Neural progenitor cell (in vitro differentiated cells): ENCODE results near the gene ISLR. TPM values are rescaled to one million over a fixed set of nuclear protein-coding genes. Genes with fewer than 3 reads are reported as not detected.

ENCODE experiments used
- DNase-seq: peaks from one replicate; pipeline ENCODE4 v3.0.0-alpha.2; 2016; ENCODE audit warnings: low spot score
- H2AFZ ChIP-seq: fragments of 200-600 bp; sonication (generic); replicated peaks from 2 replicates; pipeline ENCODE4 v1.6.1; 2016; ENCODE audit warnings: antibody characterized with exemption
- H3F3A ChIP-seq: fragments of 200-600 bp; sonication (generic); 2 replicates; pipeline ENCODE4 v1.6.1; 2016; ENCODE audit warnings: antibody characterized with exemption, low read depth
- H3K27ac ChIP-seq: fragments of 200-600 bp; sonication (generic); 2 replicates; pipeline ENCODE4 v1.5.1; 2016; ENCODE audit warnings: mild to moderate bottlenecking
- H3K27me3 ChIP-seq: fragments of 200-600 bp; sonication (generic); 2 replicates; pipeline ENCODE4 v1.6.1; 2016; ENCODE audit warnings: mild to moderate bottlenecking, moderate library complexity
- H3K36me3 ChIP-seq: fragments of 200-600 bp; sonication (generic); 2 replicates; pipeline ENCODE4 v1.5.1; 2016
- H3K4me1 ChIP-seq: fragments of 200-600 bp; sonication (generic); 2 replicates; pipeline ENCODE4 v1.6.1; 2016; ENCODE audit warnings: mixed run types
- H3K4me2 ChIP-seq: fragments of 200-600 bp; sonication (generic); 2 replicates; pipeline ENCODE4 v1.6.1; 2016
- H3K4me3 ChIP-seq: fragments of 200-600 bp; sonication (generic); 2 replicates; pipeline ENCODE4 v1.5.1; 2016
- H3K79me2 ChIP-seq: fragments of 200-600 bp; sonication (generic); 2 replicates; pipeline ENCODE4 v1.6.1; 2016; ENCODE audit warnings: low read depth
- H3K9ac ChIP-seq: fragments of 200-600 bp; sonication (generic); 2 replicates; pipeline ENCODE4 v1.6.1; 2016
- H3K9me3 ChIP-seq: fragments of 200-600 bp; sonication (generic); 2 replicates; pipeline ENCODE4 v1.5.1; 2016; ENCODE audit warnings: low read depth
- H4K20me1 ChIP-seq: fragments of 200-600 bp; sonication (generic); 2 replicates; pipeline ENCODE4 v1.6.1; 2016; ENCODE audit warnings: low read depth
- H3K27ac Mint-ChIP-seq: 3 replicates; pipeline ENCODE4 v1.8.0; 2021; ENCODE audit warnings: mixed read lengths
- H3K27me3 Mint-ChIP-seq: 2 replicates; pipeline ENCODE4 v1.8.0; 2022; ENCODE audit warnings: low read depth, mild to moderate bottlenecking, inconsistent platforms, moderate library complexity, mixed read lengths; ENCODE audit not compliant: insufficient read depth
- H3K36me3 Mint-ChIP-seq: 3 replicates; pipeline ENCODE4 v1.8.0; 2021; ENCODE audit warnings: mixed read lengths
- H3K4me1 Mint-ChIP-seq: 3 replicates; pipeline ENCODE4 v1.8.0; 2021; ENCODE audit warnings: mixed read lengths
- H3K4me3 Mint-ChIP-seq: 3 replicates; pipeline ENCODE4 v1.8.0; 2021; ENCODE audit warnings: mild to moderate bottlenecking, moderate library complexity, mixed read lengths
- H3K9me3 Mint-ChIP-seq: 3 replicates; pipeline ENCODE4 v1.8.0; 2020; ENCODE audit warnings: mixed read lengths
- CTCF ChIP-seq: fragments of 200-600 bp; sonication (generic); IDR thresholded peaks from 2 replicates; pipeline ENCODE4 v1.5.1; 2017; ENCODE audit warnings: antibody characterized with exemption, mild to moderate bottlenecking
- EZH2 ChIP-seq: fragments of 200-600 bp; sonication (generic); IDR thresholded peaks from 2 replicates; pipeline ENCODE4 v1.6.1; 2017; ENCODE audit warnings: antibody characterized with exemption, mild to moderate bottlenecking, moderate library complexity
- EZH2phosphoT487 ChIP-seq: fragments of 200-600 bp; sonication (generic); IDR thresholded peaks from 2 replicates; pipeline ENCODE4 v1.6.1; 2017; ENCODE audit warnings: antibody characterized with exemption
- total RNA-seq: library from RNA; depleted of rRNA; stranded (reverse); fragments of >200 nt; gene quantifications from 2 replicates; pipeline ENCODE4 v1.2.3, GENCODE V29; 2015; ENCODE audit warnings: low replicate concordance

Gene ISLR
- total RNA-seq, 1 donor from 2014 or later: not detected

- H3K4me3 Mint-ChIP-seq: peak overlapping the region; percentile 69
- no peak overlapping the region for H3K9ac ChIP-seq
These were observed 35.5 kb downstream of the ISLR start for GRCh38 chr15:74208901-74209559.

GRCh38 chr15:74209560-74209958 is 36.0 kb downstream of the ISLR start:
- peaks cover 88% of the 10 kb centered on the region for H3K4me1 Mint-ChIP-seq
- H3K4me3 Mint-ChIP-seq: peak overlapping the region; percentile 69
- H3K4me1 ChIP-seq: peaks cover 51% of the 10 kb centered on the region

More at GRCh38 chr15:74208901-74209559, 35.5 kb downstream of the ISLR start:
- H3K36me3 Mint-ChIP-seq: no peaks in the 10 kb centered on the region
- H2AFZ ChIP-seq: no peak overlapping the region
- H3K9me3 ChIP-seq: no peaks in the 10 kb centered on the region
- H3K27me3 Mint-ChIP-seq: peaks cover 26% of the 10 kb centered on the region
- TF ChIP-seq EZH2phosphoT487 (no peak), EZH2 (no peak), CTCF (no peak)
- peak overlapping the region; percentile 96 for H3K27ac Mint-ChIP-seq
- peaks cover 90% of the 10 kb centered on the region for H3K4me1 Mint-ChIP-seq
- no peaks in the 10 kb centered on the region for H4K20me1 ChIP-seq
- peaks cover 51% of the 10 kb centered on the region for H3K4me1 ChIP-seq
- peak overlapping the region; percentile 65 for H3K4me2 ChIP-seq
- no peaks in the 10 kb centered on the region for H3K36me3 ChIP-seq
- H3K27ac ChIP-seq: no peak overlapping the region
- H3K9me3 Mint-ChIP-seq: no peaks in the 10 kb centered on the region
- no peak overlapping the region for H3K4me3 ChIP-seq
- no peaks in the 10 kb centered on the region for H3K27me3 ChIP-seq
- H3K79me2 ChIP-seq: no peaks in the 10 kb centered on the region
- peak; percentile 55 for DNase-seq
- peaks cover 48% of the 10 kb centered on the region for H3F3A ChIP-seq

DNA sequence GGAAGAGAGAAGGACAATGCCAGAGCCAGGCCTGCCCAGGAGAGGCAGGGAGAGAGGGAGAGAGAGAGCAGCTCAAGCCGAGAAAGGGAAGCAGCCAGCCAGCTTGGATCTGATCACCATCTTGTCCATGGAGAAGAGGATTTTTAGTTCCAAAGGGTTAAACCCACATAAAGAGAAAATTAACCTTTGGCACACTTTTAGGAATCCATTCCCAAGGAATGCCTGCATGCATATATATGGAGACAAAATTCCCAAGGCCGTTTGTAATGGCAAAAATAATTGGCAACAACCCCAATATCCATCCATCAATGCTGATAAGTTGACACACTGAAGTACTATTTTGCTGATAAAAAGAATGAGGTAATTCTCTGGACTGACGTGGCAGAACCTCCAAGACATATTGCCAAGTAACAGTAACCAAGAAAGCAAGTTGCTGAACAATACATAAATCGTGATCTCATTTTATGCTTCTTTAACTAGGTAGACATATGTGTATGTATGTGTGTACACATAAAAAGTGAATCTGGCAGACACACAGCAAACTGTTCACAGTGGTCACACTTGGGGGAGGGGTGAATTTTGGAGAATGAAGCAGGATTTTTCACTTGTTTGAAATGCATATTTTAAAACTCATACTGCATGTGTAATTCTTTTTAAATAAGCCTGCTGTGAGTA is 36.6 kb downstream of the ISLR start:
- peak overlapping the region; percentile 65 for H3K4me2 ChIP-seq

More at GRCh38 chr15:74209560-74209958, 36.0 kb downstream of the ISLR start:
- TF ChIP-seq CTCF (no peak), EZH2 (no peak), EZH2phosphoT487 (no peak)
- H3K36me3 ChIP-seq: no peaks in the 10 kb centered on the region
- H3F3A ChIP-seq: peaks cover 48% of the 10 kb centered on the region
- Mint-ChIP-seq H3K27ac (peak overlapping the region; percentile 96), H3K9me3 (no peaks in the 10 kb centered on the region), H3K27me3 (peaks cover 26% of the 10 kb centered on the region), H3K36me3 (no peaks in the 10 kb centered on the region)
- H2AFZ ChIP-seq: no peak overlapping the region
- no peaks in the 10 kb centered on the region for H3K9me3 ChIP-seq
- no peak overlapping the region for H3K4me3 ChIP-seq
- no peaks in the 10 kb centered on the region for H3K27me3 ChIP-seq
- no peak for DNase-seq
- no peaks in the 10 kb centered on the region for H4K20me1 ChIP-seq
- no peak overlapping the region for H3K27ac ChIP-seq
- H3K79me2 ChIP-seq: no peaks in the 10 kb centered on the region
- no peak overlapping the region for H3K9ac ChIP-seq
- peak overlapping the region; percentile 65 for H3K4me2 ChIP-seq

More for the DNA sequence above, 36.6 kb downstream of the ISLR start:
- Histone ChIP-seq H3K4me3 (no peak overlapping the region), H3K9ac (no peak overlapping the region), H3K27me3 (no peaks in the 10 kb centered on the region), H3F3A (peaks cover 49% of the 10 kb centered on the region), H3K27ac (no peak overlapping the region), H3K79me2 (no peaks in the 10 kb centered on the region), H3K4me1 (peaks cover 56% of the 10 kb centered on the region), H2AFZ (no peak overlapping the region), H3K36me3 (no peaks in the 10 kb centered on the region), H4K20me1 (no peaks in the 10 kb centered on the region), H3K9me3 (no peaks in the 10 kb centered on the region)
- Mint-ChIP-seq H3K4me3 (no peak overlapping the region), H3K9me3 (no peaks in the 10 kb centered on the region), H3K27ac (peak overlapping the region; percentile 36), H3K27me3 (peaks cover 27% of the 10 kb centered on the region), H3K36me3 (no peaks in the 10 kb centered on the region), H3K4me1 (peaks cover 88% of the 10 kb centered on the region)
- DNase-seq: no peak
- TF ChIP-seq EZH2phosphoT487 (no peak), EZH2 (no peak), CTCF (no peak)
